Liver (tissue), 3 donors: Measurements from ENCODE around the gene MXRA8.

Experiments used
- RAD21 ChIP-seq, 2 donors: IDR thresholded peaks; 2 replicates each; pipeline ENCODE4 v1.6.1; 2016; ENCODE audit warnings: antibody characterized with exemption in 2 of 2, mild to moderate bottlenecking in 2 of 2
- TAF1 ChIP-seq: conservative IDR thresholded peaks from 2 replicates; pipeline ENCODE4 v1.6.1; 2016; ENCODE audit warnings: antibody characterized with exemption, mild to moderate bottlenecking
- YY1 ChIP-seq: IDR thresholded peaks from 2 replicates; pipeline ENCODE4 v1.6.1; 2016; ENCODE audit warnings: antibody characterized with exemption, mild to moderate bottlenecking
- TF ChIP-seq, protein P1 (sequence below): IDR thresholded peaks from 2 replicates; pipeline ENCODE4 v1.6.1; 2016; ENCODE audit warnings: antibody characterized with exemption
- TF ChIP-seq, protein P2 (sequence below): fragments of 150-350 bp; IDR thresholded peaks from 2 replicates; pipeline ENCODE4 v1.5.1; 2017; ENCODE audit warnings: improper control_type of control experiment, low read depth, low read length; ENCODE audit not compliant: missing input control
- TF ChIP-seq, protein P3 (sequence below): IDR thresholded peaks from 2 replicates; pipeline ENCODE4 v1.6.1; 2016; ENCODE audit warnings: antibody characterized with exemption, mild to moderate bottlenecking
- donor health status: healthy.
- donor health status: healthy.

DNA sequence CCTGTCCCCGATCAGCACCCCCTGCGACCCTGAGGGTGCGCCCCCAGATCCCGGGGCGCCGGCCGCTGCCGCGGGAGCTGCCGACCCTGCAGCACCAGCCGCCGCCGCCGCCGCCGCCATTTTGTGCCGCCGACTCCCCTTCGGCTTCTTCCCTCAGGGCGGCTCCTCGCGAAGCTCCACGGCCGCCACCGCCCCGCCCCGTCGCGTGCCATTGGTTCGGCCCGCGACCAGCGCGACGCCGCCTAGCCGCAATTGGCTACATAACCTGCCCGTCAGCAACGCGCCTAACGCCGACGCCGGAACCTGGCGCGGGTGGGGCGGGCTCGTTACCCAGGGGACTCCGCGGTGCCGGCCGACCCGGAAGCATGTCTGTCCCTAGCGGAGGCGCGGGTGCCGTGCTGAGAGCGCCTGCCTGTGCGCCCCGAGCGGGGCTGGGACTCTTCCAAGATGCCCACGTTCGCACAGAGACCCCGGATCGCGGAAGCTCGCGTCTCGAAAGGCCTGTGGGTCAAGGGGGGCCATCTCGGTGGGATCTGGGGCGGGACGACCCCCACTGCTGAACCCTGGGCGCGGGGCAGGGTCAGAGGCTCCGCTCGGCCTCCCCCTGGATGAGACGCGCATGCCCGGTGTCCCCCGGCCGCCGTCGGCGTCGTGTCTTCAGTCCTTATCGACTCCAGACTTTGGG is 41.0 kb upstream of the MXRA8 start, which contains the start of gene CCNL2:
- TF ChIP-seq, protein P1, sequence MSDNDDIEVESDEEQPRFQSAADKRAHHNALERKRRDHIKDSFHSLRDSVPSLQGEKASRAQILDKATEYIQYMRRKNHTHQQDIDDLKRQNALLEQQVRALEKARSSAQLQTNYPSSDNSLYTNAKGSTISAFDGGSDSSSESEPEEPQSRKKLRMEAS, result no peak
- TF ChIP-seq, protein P2, sequence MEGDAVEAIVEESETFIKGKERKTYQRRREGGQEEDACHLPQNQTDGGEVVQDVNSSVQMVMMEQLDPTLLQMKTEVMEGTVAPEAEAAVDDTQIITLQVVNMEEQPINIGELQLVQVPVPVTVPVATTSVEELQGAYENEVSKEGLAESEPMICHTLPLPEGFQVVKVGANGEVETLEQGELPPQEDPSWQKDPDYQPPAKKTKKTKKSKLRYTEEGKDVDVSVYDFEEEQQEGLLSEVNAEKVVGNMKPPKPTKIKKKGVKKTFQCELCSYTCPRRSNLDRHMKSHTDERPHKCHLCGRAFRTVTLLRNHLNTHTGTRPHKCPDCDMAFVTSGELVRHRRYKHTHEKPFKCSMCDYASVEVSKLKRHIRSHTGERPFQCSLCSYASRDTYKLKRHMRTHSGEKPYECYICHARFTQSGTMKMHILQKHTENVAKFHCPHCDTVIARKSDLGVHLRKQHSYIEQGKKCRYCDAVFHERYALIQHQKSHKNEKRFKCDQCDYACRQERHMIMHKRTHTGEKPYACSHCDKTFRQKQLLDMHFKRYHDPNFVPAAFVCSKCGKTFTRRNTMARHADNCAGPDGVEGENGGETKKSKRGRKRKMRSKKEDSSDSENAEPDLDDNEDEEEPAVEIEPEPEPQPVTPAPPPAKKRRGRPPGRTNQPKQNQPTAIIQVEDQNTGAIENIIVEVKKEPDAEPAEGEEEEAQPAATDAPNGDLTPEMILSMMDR, result peak; percentile 59
- no peak for TF ChIP-seq TAF1
- TF ChIP-seq, protein P3, sequence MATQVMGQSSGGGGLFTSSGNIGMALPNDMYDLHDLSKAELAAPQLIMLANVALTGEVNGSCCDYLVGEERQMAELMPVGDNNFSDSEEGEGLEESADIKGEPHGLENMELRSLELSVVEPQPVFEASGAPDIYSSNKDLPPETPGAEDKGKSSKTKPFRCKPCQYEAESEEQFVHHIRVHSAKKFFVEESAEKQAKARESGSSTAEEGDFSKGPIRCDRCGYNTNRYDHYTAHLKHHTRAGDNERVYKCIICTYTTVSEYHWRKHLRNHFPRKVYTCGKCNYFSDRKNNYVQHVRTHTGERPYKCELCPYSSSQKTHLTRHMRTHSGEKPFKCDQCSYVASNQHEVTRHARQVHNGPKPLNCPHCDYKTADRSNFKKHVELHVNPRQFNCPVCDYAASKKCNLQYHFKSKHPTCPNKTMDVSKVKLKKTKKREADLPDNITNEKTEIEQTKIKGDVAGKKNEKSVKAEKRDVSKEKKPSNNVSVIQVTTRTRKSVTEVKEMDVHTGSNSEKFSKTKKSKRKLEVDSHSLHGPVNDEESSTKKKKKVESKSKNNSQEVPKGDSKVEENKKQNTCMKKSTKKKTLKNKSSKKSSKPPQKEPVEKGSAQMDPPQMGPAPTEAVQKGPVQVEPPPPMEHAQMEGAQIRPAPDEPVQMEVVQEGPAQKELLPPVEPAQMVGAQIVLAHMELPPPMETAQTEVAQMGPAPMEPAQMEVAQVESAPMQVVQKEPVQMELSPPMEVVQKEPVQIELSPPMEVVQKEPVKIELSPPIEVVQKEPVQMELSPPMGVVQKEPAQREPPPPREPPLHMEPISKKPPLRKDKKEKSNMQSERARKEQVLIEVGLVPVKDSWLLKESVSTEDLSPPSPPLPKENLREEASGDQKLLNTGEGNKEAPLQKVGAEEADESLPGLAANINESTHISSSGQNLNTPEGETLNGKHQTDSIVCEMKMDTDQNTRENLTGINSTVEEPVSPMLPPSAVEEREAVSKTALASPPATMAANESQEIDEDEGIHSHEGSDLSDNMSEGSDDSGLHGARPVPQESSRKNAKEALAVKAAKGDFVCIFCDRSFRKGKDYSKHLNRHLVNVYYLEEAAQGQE, result no peak
- TF ChIP-seq RAD21 (IDR thresholded peaks at IDR 0.05), result peak in 1 of 2 donors; percentile 60
- peak; percentile 91 for TF ChIP-seq YY1
